ENCODE data around the gene RMND5A.

Gene RMND5A

DNA sequence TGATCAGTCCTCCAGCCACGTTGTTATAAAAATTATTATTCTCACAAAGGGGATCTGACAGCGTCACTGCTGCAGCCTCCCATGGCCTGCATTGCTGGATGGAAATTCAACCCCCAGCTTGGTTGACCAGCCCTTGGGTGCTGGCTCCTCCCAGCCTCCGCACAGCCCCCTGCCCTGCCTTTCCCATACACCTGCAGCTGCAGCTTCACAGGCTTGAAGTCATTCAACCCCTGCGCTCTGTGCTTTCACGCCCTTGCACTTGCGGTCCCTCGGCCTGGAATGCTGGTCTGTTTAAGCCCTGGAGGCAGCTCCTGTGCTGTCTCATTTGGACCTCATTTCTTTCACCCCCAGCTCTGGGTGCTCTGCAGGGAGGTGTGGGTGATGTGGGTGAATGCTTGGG is 71.5 kb downstream of the RMND5A start:
- no peak for DNase-seq (ENCODE audit: low read depth in 2 of 2)

DNA sequence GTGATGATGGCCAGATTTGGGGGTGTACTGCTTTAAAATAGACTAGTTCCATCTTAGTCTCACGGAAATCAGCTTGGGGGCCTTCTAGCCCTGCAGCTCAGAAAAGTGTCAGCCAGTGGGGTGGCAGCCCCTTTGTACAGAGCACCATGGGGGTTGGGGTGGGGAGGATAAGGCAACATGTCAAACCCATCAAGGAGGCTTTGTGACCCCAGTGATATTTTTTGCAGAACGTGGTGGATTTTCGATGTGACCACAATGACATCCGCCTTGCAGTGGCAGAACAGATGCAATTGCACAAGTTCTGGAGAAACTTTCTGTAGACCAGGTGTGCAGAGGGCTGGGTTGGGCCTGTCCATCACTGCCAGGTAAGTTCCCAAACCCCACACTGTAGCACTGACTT is 73.7 kb downstream of the RMND5A start:
- DNase-seq (ENCODE audit: low read depth in 2 of 2), result no peak

DNA sequence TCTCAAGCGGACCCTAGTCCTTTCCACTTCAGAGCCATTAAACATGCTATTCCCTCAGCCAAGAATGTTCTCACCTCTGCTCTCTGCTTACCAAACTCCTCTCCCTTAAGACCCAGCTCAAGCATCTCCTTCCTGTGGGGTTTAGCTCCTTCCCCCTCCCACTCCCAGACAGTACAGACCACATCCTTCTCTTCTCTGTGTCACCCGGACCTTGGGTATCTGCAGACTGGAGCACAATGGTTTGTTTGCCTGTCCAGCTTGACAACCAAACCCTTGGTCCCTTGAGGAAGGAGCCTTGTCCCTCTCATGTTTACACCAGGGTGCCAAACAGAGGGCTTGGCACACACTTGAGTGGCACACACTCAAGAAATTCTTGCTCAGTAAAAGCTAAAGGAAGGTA is 74.8 kb downstream of the RMND5A start:
- no peak for DNase-seq (ENCODE audit: low read depth in 2 of 2)

GRCh38 chr2:86800856-86801567 is 80.9 kb downstream of the RMND5A start:
- DNase-seq (ENCODE audit: low read depth in 2 of 2), result no peak

DNA sequence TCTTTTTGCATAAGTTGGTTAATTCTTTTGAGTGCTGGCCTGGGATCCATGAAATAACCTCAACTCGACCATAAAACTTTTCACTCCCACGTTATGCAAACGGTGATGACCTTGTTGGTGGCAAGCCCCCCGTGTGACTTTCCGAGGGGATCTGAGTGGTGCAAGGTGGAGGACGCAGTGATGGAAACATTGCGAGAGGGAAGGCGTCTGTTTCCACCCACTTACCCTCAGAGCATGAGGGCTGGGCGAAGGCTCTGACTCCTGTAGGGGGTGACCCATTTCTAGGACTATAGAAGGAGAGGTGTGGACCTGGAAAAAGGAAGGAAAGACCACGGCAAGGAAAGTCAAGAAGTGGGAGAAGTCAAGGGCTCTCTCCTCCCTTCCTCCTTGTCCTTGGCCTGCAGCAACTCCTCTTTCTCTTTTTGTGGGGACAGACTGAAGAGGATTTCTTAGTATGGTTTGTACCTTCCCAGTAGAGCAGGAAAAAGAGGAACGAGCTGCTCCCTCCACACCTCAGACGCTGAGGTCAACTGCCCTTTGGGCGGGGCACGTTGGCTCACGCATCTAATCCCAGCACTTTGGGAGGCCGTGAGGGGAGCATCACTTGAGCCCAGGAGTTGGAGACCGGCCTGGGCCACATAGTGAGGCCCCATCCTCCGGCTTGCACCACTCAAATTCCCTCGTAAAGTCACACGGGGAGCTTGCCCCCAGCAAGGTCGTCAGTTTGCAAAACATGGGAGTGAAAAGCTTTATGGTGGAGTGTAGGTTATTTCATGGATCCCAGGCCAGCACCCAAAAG is 86.2 kb downstream of the RMND5A start:
- DNase-seq (ENCODE audit: low read depth in 2 of 2), result no peak

GRCh38 chr2:86807133-86807467 is 87.0 kb downstream of the RMND5A start:
- DNase-seq (ENCODE audit: low read depth in 2 of 2), result no peak

GRCh38 chr2:86807468-86808275 is 87.6 kb downstream of the RMND5A start:
- no peak for DNase-seq (ENCODE audit: low read depth in 2 of 2)

DNA sequence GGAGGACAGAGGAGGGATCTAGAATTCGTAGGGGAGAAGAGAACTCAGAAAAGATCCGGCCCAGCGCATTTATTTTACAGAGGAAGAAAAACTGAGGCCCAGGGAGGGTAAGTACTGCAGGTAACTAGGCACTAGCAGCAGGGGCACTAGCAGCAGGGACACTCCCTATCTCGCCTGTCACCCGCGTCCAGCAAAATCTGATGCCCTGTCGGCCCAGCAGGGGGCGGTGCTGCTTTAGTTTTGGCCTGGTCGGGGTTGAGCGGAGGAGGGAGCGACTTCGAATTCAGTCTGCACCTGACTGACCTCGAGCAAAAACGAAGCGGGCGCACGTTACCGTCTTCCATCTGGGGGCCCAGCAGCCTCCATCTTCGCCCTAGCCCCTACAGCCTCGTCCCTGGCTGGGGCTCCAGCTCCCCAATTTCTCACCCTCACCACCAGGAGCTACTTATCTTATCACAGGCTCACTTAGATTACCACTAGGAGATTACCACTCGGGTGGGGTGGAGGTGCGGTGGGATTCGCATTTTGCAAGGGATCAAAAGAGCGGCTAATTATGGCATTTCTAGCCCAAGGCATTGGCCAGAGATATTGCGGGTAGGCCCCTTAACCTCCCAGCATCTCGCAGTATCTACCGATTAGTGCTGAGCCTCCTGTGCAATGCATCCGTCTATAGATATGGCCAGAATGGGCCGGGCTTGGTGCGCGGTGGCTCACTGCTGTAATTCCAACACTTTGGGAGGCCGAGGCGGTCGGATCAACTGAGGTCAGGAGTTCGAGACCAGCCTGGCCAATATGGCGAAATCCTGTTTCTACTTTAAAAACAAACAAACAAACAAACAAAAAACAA is 88.4 kb downstream of the RMND5A start:
- DNase-seq (ENCODE audit: low read depth in 2 of 2), result peak; percentile 78 to 93

- DNase-seq (ENCODE audit: low read depth in 2 of 2), result no peak
Measured at GRCh38 chr2:86809481-86810121, 89.5 kb downstream of the RMND5A start.

DNA sequence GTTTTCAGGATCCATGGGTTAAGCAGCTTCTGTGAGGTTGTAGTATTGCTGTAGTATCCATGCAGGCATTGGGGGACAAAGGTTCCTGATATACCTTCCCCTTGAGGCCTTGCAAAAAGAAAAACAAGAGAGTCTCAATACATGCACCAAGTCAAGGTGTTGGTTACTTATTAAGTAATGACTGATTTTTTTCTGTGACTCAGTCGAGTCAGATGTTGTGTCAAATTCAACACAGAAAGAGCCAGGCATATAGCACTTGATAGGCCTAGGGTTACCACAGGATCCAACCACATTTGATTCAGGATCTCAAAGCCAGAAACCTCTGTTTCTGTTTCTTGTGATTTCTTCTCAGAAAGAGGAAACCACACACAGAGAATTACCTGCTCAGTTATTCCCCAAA is 95.5 kb downstream of the RMND5A start:
- DNase-seq (ENCODE audit: low read depth in 2 of 2), result no peak

- no peak for DNase-seq (ENCODE audit: low read depth in 2 of 2)
Measured at GRCh38 chr2:86818114-86818801, 98.2 kb downstream of the RMND5A start.

DNA sequence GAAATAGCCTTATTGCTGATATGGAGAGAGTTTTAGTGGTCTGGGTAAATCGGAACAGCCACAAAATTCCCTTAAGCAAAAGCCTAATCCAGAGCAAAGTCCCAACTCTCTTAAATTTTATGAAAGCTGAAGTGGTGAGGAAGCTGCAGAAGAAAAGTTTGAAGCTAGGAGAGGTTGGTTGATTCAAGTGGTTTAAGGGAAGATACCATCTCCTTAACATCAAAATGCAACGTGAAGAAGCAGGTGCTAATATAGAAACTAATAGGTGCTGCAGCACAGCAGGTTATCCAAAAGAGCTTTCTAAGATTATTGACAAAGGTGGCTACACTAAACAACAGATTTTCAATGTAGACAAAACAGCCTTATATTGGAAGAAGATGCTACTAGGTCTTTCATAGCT is 98.9 kb downstream of the RMND5A start:
- DNase-seq (ENCODE audit: low read depth in 2 of 2), result no peak

DNA sequence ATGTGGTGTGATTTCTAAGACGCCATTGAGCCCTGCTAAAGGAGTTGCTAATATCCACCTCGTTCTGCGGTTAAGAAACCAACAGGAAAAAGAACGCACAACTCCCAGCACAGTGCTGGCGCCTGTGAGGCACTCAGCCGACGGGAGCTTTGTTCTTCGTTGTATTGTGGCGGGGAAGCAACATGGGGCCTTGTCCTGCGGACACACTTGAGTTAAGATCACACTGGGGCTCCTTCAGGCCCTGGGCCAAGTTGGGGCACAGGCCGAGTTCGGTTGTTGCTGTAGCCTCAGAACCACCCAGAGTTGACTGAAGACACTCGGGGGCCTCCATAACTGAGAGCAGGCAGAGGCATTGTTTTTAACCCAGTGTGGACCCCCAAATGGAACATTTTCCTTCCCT is 101.2 kb downstream of the RMND5A start:
- DNase-seq (ENCODE audit: low read depth in 2 of 2), result no peak

GRCh38 chr2:86821842-86822241 is 101.8 kb downstream of the RMND5A start:
- no peak for DNase-seq (ENCODE audit: low read depth in 2 of 2)

DNA sequence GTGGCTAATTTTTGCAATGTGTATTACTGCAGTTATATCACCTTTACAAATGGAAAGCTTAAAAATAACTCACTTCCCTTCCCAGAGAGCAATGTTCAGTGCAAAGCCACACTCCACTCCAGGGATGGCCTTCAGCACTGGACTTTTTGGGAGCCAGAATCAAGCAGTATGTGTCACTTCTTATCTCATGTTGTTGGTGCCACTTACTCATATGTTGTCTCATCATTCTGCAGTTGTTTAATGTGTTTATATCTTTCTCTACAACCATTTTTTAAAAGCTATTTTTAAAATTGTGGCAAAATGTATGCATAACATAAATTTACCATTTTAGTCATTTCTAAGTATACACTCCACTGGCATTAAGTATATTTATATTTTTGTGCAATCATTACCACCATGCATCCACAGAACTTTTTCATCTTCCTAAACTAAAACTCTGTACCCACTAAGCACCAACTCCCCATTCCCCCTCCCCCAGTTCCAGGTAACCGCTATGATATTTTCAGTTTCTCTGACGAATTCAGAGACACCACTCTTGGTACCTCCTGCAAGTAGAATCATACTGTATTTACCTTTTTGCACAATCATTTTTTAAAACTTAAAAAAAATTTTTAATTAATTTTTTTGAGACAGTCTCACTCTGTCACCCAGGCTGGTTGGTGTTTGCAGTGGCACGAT is 102.7 kb downstream of the RMND5A start:
- DNase-seq (ENCODE audit: low read depth in 2 of 2), result no peak

- DNase-seq (ENCODE audit: low read depth in 2 of 2), result no peak
Measured at GRCh38 chr2:86825036-86825692, 105.1 kb downstream of the RMND5A start.

GRCh38 chr2:86825693-86826381 is 105.7 kb downstream of the RMND5A start:
- no peak for DNase-seq (ENCODE audit: low read depth in 2 of 2)

DNA sequence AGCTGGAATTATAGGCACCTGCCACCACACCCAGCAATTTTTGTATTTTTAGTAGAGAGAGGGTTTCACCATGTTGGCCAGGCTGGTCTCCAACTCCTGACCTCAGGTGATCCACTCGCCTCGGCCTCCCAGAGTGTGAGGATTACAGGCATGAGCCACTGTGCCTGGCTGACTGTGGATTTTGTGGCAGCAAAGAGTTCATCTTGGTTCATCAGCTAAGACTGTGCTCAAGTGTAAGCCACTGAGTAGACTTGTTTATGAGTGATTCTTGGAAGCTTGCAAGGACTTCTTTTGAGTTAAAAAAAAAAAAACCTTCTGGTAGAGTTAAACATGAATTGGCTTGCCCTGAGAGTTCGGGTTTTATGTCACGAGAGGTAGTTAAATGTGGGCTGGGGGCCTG is 106.9 kb downstream of the RMND5A start:
- no peak for DNase-seq (ENCODE audit: low read depth in 2 of 2)

Measured in stimulated activated CD4-positive, alpha-beta T cell treated with anti-CD3 and anti-CD28 coated beads, Interleukin-1b, Interleukin-23, amount 100 ng/mL, for 1 hour (primary cell).